Gastrocnemius medialis (tissue), 4 donors: Measurements from ENCODE around the gene MS4A10.

Experiments
- POLR2A ChIP-seq, 2 donors: fragments of 450-650 bp; IDR thresholded peaks; one replicate each; pipeline ENCODE4 v1.6.1; 2017; ENCODE audit warnings: antibody characterized with exemption in 2 of 2, mild to moderate bottlenecking in 2 of 2, moderate library complexity in 2 of 2
- TF ChIP-seq, protein P1 (sequence below), 5 experiments: fragments of 450-650 bp in 3 of 5; fragments of 200-600 bp in 2 of 5; sonication (generic) in 2 of 5; IDR thresholded peaks in 4 of 5; conservative IDR thresholded peaks in 1 of 5; 1 replicate in 4 of 5; 2 replicates in 1 of 5; pipeline ENCODE4 v1.5.1; 2016 to 2019; ENCODE audit warnings: antibody characterized with exemption in 5 of 5, mild to moderate bottlenecking in 3 of 5, moderate library complexity in 3 of 5

DNA sequence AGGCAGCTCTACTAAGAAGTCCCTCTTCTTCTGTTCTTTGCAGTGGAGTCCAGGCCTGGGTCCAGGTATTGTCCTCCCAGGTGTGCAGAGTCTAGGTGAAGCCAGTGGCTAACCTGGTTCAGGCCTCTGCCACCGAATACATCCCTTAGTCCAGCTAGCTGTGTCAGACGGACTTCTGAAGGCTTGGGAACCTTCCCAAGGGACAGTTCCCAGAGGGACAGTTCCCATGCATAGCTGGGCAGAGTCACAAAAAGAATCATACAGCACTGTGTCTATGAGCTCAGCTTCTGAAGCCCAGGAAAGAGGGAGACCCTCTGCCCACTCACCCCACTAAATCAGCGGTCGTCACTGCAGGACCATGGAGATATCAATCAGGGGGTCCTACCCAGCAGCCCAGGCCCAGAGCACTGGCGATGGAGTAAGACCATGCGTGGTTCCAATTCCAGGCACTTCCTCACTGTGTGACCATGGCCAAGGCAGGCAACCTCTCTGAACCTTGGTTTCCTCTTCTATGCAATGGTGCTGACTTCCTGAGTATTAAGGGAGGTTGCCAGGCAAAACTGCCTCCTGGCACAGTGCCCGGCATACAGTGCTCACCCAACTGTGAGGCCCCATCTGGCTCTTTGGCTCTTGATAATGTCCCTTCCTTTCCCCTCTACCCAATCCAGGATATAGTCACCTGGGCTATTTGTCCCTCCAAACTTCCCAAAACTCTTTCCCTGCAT lies 3.4 kb downstream of the MS4A10 start:
- TF ChIP-seq, protein P1, sequence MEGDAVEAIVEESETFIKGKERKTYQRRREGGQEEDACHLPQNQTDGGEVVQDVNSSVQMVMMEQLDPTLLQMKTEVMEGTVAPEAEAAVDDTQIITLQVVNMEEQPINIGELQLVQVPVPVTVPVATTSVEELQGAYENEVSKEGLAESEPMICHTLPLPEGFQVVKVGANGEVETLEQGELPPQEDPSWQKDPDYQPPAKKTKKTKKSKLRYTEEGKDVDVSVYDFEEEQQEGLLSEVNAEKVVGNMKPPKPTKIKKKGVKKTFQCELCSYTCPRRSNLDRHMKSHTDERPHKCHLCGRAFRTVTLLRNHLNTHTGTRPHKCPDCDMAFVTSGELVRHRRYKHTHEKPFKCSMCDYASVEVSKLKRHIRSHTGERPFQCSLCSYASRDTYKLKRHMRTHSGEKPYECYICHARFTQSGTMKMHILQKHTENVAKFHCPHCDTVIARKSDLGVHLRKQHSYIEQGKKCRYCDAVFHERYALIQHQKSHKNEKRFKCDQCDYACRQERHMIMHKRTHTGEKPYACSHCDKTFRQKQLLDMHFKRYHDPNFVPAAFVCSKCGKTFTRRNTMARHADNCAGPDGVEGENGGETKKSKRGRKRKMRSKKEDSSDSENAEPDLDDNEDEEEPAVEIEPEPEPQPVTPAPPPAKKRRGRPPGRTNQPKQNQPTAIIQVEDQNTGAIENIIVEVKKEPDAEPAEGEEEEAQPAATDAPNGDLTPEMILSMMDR (IDR thresholded peaks at IDR 0.05 in 4 of 5, conservative IDR thresholded peaks at IDR 0.05 in 1 of 5), result no peak
- no peak for TF ChIP-seq POLR2A (IDR thresholded peaks at IDR 0.05)
